RWPE1 (cell line): ENCODE data around the gene PARP16.
"Not testable (repeated sequence)": the region's sequence is repeated elsewhere in the genome, so short reads cannot be mapped to it uniquely, and the experiment has no call there.

Source experiments
- CTCF ChIA-PET: fragments of 350-600 bp; sonication (Branson Sonifier 250); formaldehyde crosslinking; extraction: SDS; loops from one replicate; lab custom pipeline; 2021; lab: Yijun Ruan, JAX
- POLR2A ChIA-PET: fragments of 400-600 bp; formaldehyde crosslinking; extraction: SDS; loops from one replicate; lab custom pipeline; 2020; ENCODE audit warnings: antibody characterized with exemption; ENCODE audit not compliant: low non-redundant PET; lab: Yijun Ruan, JAX
- DNase-seq: peaks from one replicate; pipeline ENCODE4 v3.0.0; 2012; ENCODE audit warnings: low spot score
- H3K27ac ChIP-seq: fragments of 450-650 bp; 2 replicates; pipeline ENCODE4 v1.5.1; 2017
- CTCF ChIP-seq: fragments of 450-650 bp; conservative IDR thresholded peaks from 2 replicates; pipeline ENCODE4 v1.5.1; 2017; ENCODE audit warnings: low read depth, mild to moderate bottlenecking

PARP16 gene

GRCh38 chr15:65233696-65234095 lies 53.0 kb downstream of the PARP16 start:
- ChIA-PET CTCF (interaction anchor here (0.7 to 1.0 kb wide), 2 partner anchors 37 to 168 kb away, joined by 4 to 5 read pairs; no protein-coding TSS in a partner anchor), POLR2A (no interaction called here)
- no peak for TF ChIP-seq CTCF
- no peak overlapping the region for H3K27ac ChIP-seq
- DNase-seq = no peak

DNA sequence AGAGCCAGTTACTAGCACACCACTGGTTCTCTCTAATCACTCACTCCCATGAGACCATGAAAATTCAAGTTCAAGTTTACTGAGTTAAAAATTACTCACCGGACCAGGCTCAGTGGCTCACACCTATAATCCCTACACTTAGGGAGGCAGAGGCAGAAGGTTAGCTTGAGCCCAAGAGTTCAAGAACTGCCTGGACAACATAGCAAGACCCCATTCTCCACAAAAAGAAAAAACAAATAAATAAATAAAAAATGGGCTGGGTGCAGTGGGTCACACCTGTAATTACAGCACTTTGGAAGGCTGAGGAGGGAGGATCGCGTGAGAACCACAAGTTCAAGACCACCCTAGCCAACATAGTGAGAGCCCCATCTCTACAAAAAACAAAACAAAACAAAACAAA lies 54.2 kb downstream of the PARP16 start:
- CTCF ChIA-PET = interaction anchor here (0.7 kb wide), 1 partner anchor 25 kb away, joined by 5 read pairs; no protein-coding TSS in a partner anchor
- no peak for TF ChIP-seq CTCF
- no peak for DNase-seq

DNA sequence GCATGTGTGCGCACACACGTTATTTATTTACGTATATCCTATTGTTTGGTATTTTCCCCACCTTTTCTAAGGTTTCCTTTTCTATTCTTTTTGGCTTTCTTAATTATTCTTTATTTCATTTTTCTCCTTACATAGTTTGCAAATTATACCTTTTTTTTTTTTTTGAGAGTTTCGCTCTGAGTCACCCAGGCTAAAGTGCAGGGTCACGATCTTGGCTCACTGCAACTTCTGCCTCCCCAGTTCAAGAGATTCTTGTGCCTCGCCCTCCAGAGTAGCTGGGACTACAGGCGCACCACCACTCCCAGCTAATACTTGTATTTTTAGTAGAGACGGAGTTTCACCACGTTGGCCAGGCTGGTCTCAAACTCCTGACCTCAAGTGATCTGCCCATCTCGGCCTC lies 55.4 kb downstream of the PARP16 start:
- TF ChIP-seq CTCF = no peak
- POLR2A ChIA-PET = no interaction called here
- no peak overlapping the region for H3K27ac ChIP-seq
- DNase-seq = no peak
- CTCF ChIA-PET = no interaction called here

More for the DNA sequence above, 54.2 kb downstream of the PARP16 start:
- H3K27ac ChIP-seq = no peak overlapping the region
- POLR2A ChIA-PET = interaction anchor here (0.6 kb wide), 1 partner anchor 15 kb away, joined by 9 read pairs; no protein-coding TSS in a partner anchor

DNA sequence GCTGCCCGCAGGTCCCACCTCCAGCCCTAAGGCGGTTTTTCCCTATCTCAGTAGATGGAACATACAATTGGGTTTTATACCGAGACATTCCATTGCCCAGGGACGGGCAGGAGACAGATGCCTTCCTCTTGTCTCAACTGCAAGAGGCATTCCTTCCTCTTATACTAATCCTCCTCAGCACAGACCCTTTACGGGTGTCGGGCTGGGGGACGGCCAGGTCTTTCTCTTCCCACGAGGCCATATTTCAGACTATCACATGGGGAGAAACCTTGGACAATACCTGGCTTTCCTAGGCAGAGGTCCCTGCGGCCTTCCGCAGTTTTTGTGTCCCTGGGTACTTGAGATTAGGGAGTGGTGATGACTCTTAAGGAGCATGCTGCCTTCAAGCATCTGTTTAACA lies 59.8 kb downstream of the PARP16 start:
- H3K27ac ChIP-seq, POLR2A ChIA-PET, DNase-seq, CTCF ChIA-PET: not testable (repeated sequence)

GRCh38 chr15:65226221-65226620 lies 60.5 kb downstream of the PARP16 start:
- H3K27ac ChIP-seq = no peak overlapping the region
- TF ChIP-seq CTCF = no peak
- POLR2A ChIA-PET = no interaction called here
- DNase-seq = no peak
- CTCF ChIA-PET = no interaction called here

GRCh38 chr15:65223996-65224395 lies 62.7 kb downstream of the PARP16 start:
- no peak for DNase-seq
- ChIA-PET POLR2A (no interaction called here), CTCF (no interaction called here)
- no peak for TF ChIP-seq CTCF
- no peak overlapping the region for H3K27ac ChIP-seq

- CTCF ChIA-PET = interaction anchor here (0.6 kb wide), 1 partner anchor 20 kb away, joined by 4 read pairs; no protein-coding TSS in a partner anchor
- TF ChIP-seq CTCF = no peak
- DNase-seq = no peak
- POLR2A ChIA-PET = no interaction called here
- H3K27ac ChIP-seq = no peak overlapping the region
Observed at GRCh38 chr15:65222891-65223290, 63.8 kb downstream of the PARP16 start.
